Measurements from ENCODE around the gene NCKAP5. TPM values are rescaled to one million over a fixed set of nuclear protein-coding genes. Genes with fewer than 3 reads are reported as not detected.

Gene NCKAP5
- total and polyA plus RNA-seq, 7 donors: 0.03 to 1.2 (median 0.22) TPM

DNA sequence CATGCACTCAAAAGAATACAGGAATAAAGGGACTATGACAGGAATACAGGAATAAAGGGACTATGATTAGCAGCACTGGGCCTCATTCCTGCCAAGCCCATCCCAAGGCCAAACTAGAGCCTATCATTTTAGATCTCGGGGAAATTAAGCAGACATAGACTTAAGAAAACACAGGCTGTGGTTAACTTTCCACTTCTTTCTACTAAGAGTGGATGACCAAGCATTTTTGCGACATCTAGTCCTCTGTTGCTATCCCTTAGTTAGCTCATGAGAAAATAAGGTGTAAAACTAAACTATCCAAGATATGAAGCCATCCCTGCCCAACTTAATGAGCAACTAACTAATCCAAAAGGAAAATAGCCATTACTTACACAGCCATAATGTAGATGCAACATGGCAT lies 904.2 kb downstream of the NCKAP5 start:
- Histone ChIP-seq H3K27ac (no peak overlapping the region), H3K4me3 (no peak overlapping the region), H3K27me3 (ENCODE audit: insufficient read depth in 3 of 3, low read length in 2 of 3) (peaks cover 8 to 29% (median 11%) of the 10 kb centered on the region in 3 donors), H3K4me1 (no peaks in the 10 kb centered on the region), H3K36me3 (ENCODE audit: insufficient read depth in 1 of 2, low read depth in 1 of 2) (no peaks in the 10 kb centered on the region), H3K9me3 (no peaks in the 10 kb centered on the region)
- WGBS, 3 donors: 84 to 94% (median 87%) methylated on average over 2 of the region's 2 CpGs
- intact Hi-C loops (cut with DNase I): no loop called here
- ATAC-seq (no peak), DNase-seq (no peak)
- TF ChIP-seq, protein P1, sequence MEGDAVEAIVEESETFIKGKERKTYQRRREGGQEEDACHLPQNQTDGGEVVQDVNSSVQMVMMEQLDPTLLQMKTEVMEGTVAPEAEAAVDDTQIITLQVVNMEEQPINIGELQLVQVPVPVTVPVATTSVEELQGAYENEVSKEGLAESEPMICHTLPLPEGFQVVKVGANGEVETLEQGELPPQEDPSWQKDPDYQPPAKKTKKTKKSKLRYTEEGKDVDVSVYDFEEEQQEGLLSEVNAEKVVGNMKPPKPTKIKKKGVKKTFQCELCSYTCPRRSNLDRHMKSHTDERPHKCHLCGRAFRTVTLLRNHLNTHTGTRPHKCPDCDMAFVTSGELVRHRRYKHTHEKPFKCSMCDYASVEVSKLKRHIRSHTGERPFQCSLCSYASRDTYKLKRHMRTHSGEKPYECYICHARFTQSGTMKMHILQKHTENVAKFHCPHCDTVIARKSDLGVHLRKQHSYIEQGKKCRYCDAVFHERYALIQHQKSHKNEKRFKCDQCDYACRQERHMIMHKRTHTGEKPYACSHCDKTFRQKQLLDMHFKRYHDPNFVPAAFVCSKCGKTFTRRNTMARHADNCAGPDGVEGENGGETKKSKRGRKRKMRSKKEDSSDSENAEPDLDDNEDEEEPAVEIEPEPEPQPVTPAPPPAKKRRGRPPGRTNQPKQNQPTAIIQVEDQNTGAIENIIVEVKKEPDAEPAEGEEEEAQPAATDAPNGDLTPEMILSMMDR (IDR thresholded peaks at IDR 0.05): no peak

DNA sequence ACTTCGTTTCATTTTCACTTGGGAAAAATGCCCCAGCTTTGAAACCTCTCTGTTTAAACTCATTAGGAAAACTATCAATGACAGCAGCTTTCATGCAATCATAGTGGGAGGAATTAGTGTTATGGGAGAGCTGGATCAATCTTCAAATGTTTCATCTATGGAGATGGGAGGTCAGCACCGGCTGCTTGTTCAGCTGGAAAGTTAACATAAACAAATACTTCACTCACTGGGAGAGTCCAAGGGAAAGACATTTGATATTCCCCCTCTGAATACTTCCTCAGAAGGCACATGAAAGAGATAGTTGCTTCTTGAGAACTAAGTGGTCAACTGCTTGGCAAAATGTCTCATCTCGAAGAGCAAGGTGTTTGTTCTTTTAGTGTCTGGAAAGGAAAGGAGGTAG lies 905.5 kb downstream of the NCKAP5 start:
- Histone ChIP-seq H3K9me3 (no peaks in the 10 kb centered on the region), H3K4me3 (no peak overlapping the region), H3K27ac (no peak overlapping the region), H3K4me1 (no peaks in the 10 kb centered on the region), H3K36me3 (ENCODE audit: insufficient read depth in 1 of 2, low read depth in 1 of 2) (no peaks in the 10 kb centered on the region), H3K27me3 (ENCODE audit: insufficient read depth in 3 of 3, low read length in 2 of 3) (peaks cover 3 to 15% (median 11%) of the 10 kb centered on the region in 3 donors)
- WGBS, 3 donors: 44 to 51% (median 48%) methylated on average over 3 of the region's 3 CpGs
- DNase-seq: no peak
- TF ChIP-seq, protein P1 (IDR thresholded peaks at IDR 0.05): no peak
- intact Hi-C loops (cut with DNase I): no loop called here
- ATAC-seq: no peak

DNA sequence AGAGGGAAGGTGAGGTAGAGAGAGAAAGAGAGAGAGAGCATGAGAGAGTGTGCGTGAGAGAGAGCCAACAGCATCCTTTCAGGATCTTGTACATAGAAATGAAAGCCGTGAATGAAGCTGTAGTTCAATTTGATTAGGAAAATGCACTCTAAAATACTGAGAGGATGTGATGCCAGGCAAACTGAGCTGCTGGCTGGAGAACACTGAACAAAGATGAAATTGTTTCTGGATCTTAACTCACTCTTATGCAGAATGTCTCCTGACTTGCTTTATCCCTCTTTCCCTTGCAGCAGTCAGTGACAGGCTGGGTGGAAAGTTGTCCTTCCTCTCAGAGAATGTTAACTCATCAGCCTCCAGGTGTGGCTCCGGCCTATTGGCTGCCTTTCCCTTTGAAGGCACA lies 908.9 kb downstream of the NCKAP5 start:
- Histone ChIP-seq H3K27ac (no peak overlapping the region), H3K4me1 (no peaks in the 10 kb centered on the region), H3K4me3 (no peak overlapping the region), H3K27me3 (ENCODE audit: insufficient read depth in 3 of 3, low read length in 2 of 3) (peaks cover 0 to 11% (median 2%) of the 10 kb centered on the region in 3 donors), H3K9me3 (no peaks in the 10 kb centered on the region), H3K36me3 (ENCODE audit: insufficient read depth in 1 of 2, low read depth in 1 of 2) (no peaks in the 10 kb centered on the region)
- ATAC-seq (no peak), DNase-seq (no peak)
- WGBS, 3 donors: 81 to 88% (median 88%) methylated on average over 3 of the region's 3 CpGs
- intact Hi-C loops (cut with DNase I): no loop called here
- TF ChIP-seq, protein P1 (IDR thresholded peaks at IDR 0.05): no peak

DNA sequence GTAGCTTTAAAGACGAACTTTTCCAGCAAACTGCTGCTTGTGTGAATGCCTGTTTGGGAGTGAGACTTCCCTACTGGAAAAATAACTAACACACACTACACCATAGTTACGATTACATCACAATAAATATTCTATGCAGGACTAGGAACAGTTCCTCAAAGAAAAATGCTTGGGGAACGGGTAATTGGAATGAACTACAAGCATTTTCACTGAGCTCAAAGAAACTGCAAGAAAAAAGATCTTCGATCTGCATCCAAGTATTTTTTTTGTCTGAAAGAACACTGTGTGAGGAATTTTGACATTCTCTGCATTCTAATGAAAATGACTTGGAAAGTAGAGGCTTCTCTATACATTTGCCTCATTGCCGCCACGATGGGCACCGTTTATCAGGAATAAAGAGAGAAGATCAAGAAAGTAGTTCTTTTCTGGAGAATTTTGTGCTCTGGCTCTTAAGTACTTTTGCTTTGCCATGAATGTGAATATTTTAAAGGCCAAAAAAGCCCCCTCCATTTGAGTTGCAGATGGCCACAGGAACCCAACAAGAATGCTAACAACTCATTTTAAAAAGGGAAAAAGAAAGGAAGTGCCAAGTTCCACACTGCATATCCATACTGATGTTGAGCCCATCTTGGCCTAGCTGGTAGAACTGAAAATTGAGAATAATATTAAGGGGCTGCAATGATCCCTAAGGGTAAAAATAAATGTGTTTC lies 911.8 kb downstream of the NCKAP5 start:
- H3K27me3 ChIP-seq (ENCODE audit: insufficient read depth in 3 of 3, low read length in 2 of 3): peaks cover 0 to 9% (median 2%) of the 10 kb centered on the region in 3 donors
- H3K27ac ChIP-seq: no peak overlapping the region
- H3K4me3 ChIP-seq: no peak overlapping the region
- H3K4me1 ChIP-seq: no peaks in the 10 kb centered on the region
- H3K9me3 ChIP-seq: no peaks in the 10 kb centered on the region
- no peaks in the 10 kb centered on the region for H3K36me3 ChIP-seq (ENCODE audit: insufficient read depth in 1 of 2, low read depth in 1 of 2)
- TF ChIP-seq, protein P1 (IDR thresholded peaks at IDR 0.05): no peak
- no peak for DNase-seq
- WGBS, 3 donors: 38 to 46% (median 44%) methylated on average over 7 of the region's 7 CpGs
- ATAC-seq: no peak
- intact Hi-C loops (cut with DNase I): no loop called here

DNA sequence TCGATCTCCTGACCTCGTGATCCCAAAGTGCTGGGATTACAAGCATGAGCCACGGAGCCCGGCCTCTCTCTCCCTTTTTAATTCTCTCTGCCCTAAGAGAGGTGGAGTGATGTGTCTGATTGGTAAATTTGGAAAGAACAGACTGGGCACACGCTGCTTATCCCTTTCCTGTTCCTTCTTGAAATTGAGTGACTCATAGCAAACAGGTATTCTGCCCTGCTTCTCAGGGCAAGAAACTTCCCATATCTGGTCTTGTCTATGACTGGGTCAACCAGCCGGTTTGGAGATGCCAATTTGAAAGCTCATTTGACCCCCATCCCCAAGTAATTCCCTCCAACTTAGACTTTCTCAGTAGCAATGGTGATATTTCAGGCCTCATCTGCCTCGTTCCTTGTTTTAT lies 913.3 kb downstream of the NCKAP5 start:
- ATAC-seq: no peak
- intact Hi-C loops (cut with DNase I): no loop called here
- no peaks in the 10 kb centered on the region for H3K4me1 ChIP-seq
- H3K36me3 ChIP-seq (ENCODE audit: insufficient read depth in 1 of 2, low read depth in 1 of 2): no peaks in the 10 kb centered on the region
- TF ChIP-seq, protein P1 (IDR thresholded peaks at IDR 0.05): no peak
- H3K27me3 ChIP-seq (ENCODE audit: insufficient read depth in 3 of 3, low read length in 2 of 3): peaks cover 0 to 2% (median under 1%) of the 10 kb centered on the region in 3 donors
- DNase-seq: no peak
- H3K4me3 ChIP-seq: no peak overlapping the region
- 92 to 97% (median 94%) methylated on average over 7 of the region's 7 CpGs for WGBS, 3 donors
- H3K27ac ChIP-seq: no peak overlapping the region
- H3K9me3 ChIP-seq: no peaks in the 10 kb centered on the region
